HG03378 (cell line): Measurements from ENCODE around the gene ZNF23.
"Not testable (repeated sequence)": the region's sequence is repeated elsewhere in the genome, so short reads cannot be mapped to it uniquely, and the experiment has no call there.

Experiments used
- ATAC-seq: cut with Tn5 transposase; IDR thresholded peaks from one replicate; pipeline ENCODE4 v1.9.1; 2021; ENCODE audit warnings: mild to moderate bottlenecking, moderate library complexity; ENCODE audit not compliant: unreplicated experiment

The ZNF23 gene

GRCh38 chr16:71461686-71462648 is at the start of gene ZNF23:
ZNF23 (minus strand) TSS chr16:71462247; CDS start chr16:71456796, 5,451 bp downstream.
- peak; percentile 84 for ATAC-seq

- ATAC-seq: no peak
Measured at GRCh38 chr16:71507061-71507460, 45.0 kb upstream of the ZNF23 start.

- no peak for ATAC-seq
Measured at GRCh38 chr16:71504901-71505300, 42.9 kb upstream of the ZNF23 start.

- ATAC-seq: not testable (repeated sequence)
Measured at GRCh38 chr16:71504051-71504450, 42.0 kb upstream of the ZNF23 start.

GRCh38 chr16:71501547-71501946 is 39.5 kb upstream of the ZNF23 start:
- no peak for ATAC-seq

GRCh38 chr16:71500964-71501363 is 38.9 kb upstream of the ZNF23 start:
- ATAC-seq: no peak

GRCh38 chr16:71499775-71500364 is 37.8 kb upstream of the ZNF23 start:
- no peak for ATAC-seq

- ATAC-seq: no peak
Measured at GRCh38 chr16:71498031-71498430, 36.0 kb upstream of the ZNF23 start.

- no peak for ATAC-seq
Measured at GRCh38 chr16:71493213-71493612, 31.2 kb upstream of the ZNF23 start.

- no peak for ATAC-seq
Measured at GRCh38 chr16:71492786-71493185, 30.7 kb upstream of the ZNF23 start.

- ATAC-seq: no peak
Measured at GRCh38 chr16:71491054-71491453, 29.0 kb upstream of the ZNF23 start.

GRCh38 chr16:71490361-71490760 is 28.3 kb upstream of the ZNF23 start:
- no peak for ATAC-seq

GRCh38 chr16:71489122-71489521 is 27.1 kb upstream of the ZNF23 start, which contains the start of gene ZNF19:
ZNF19 (minus strand) TSS chr16:71489324; CDS start chr16:71482114, 7,210 bp downstream.
- ATAC-seq: no peak

- ATAC-seq: peak; percentile 82
Measured at GRCh38 chr16:71484006-71484893, 22.2 kb upstream of the ZNF23 start.

GRCh38 chr16:71482569-71482968 is 20.5 kb upstream of the ZNF23 start:
- no peak for ATAC-seq

- no peak for ATAC-seq
Measured at GRCh38 chr16:71480956-71481355, 18.9 kb upstream of the ZNF23 start.

GRCh38 chr16:71479420-71479819 is 17.4 kb upstream of the ZNF23 start:
- ATAC-seq: no peak

- no peak for ATAC-seq
Measured at GRCh38 chr16:71476457-71477124, 14.5 kb upstream of the ZNF23 start.

GRCh38 chr16:71474864-71475263 is 12.8 kb upstream of the ZNF23 start:
- no peak for ATAC-seq

- no peak for ATAC-seq
Measured at GRCh38 chr16:71473891-71474290, 11.8 kb upstream of the ZNF23 start.
